Measurements from ENCODE around the gene DAG1.

The DAG1 gene

GRCh38 chr3:49460188-49460890, 9.7 kb upstream of the DAG1 start:
- DNase-seq (ENCODE audit: low read depth), result no peak
- H3K4me3 ChIP-seq (ENCODE audit: low read depth, low read length), result no peak overlapping the region
- no peak for TF ChIP-seq CTCF (IDR thresholded peaks at IDR 0.05; ENCODE audit: low read depth, low read length, missing control alignments)
- in situ Hi-C loops (cut with HindIII; ENCODE audit: low sequenced_read_pairs), result no loop called here

- no peak for TF ChIP-seq CTCF (IDR thresholded peaks at IDR 0.05; ENCODE audit: low read depth, low read length, missing control alignments)
- H3K4me3 ChIP-seq (ENCODE audit: low read depth, low read length), result no peak overlapping the region
- no peak for DNase-seq (ENCODE audit: low read depth)
- in situ Hi-C loops (cut with HindIII; ENCODE audit: low sequenced_read_pairs), result no loop called here
Observed at GRCh38 chr3:49460956-49461355, 9.1 kb upstream of the DAG1 start.

GRCh38 chr3:49461443-49462171, 8.5 kb upstream of the DAG1 start:
- in situ Hi-C loops (cut with HindIII; ENCODE audit: low sequenced_read_pairs), result no loop called here
- H3K4me3 ChIP-seq (ENCODE audit: low read depth, low read length), result no peak overlapping the region
- DNase-seq (ENCODE audit: low read depth), result no peak
- no peak for TF ChIP-seq CTCF (IDR thresholded peaks at IDR 0.05; ENCODE audit: low read depth, low read length, missing control alignments)

- H3K4me3 ChIP-seq (ENCODE audit: low read depth, low read length), result no peak overlapping the region
- no peak for TF ChIP-seq CTCF (IDR thresholded peaks at IDR 0.05; ENCODE audit: low read depth, low read length, missing control alignments)
- no peak for DNase-seq (ENCODE audit: low read depth)
- in situ Hi-C loops (cut with HindIII; ENCODE audit: low sequenced_read_pairs), result no loop called here
Observed at GRCh38 chr3:49462222-49462621, 7.8 kb upstream of the DAG1 start.

- no peak overlapping the region for H3K4me3 ChIP-seq (ENCODE audit: low read depth, low read length)
- TF ChIP-seq CTCF (IDR thresholded peaks at IDR 0.05; ENCODE audit: low read depth, low read length, missing control alignments), result no peak
- in situ Hi-C loops (cut with HindIII; ENCODE audit: low sequenced_read_pairs), result no loop called here
- no peak for DNase-seq (ENCODE audit: low read depth)
Observed at GRCh38 chr3:49465270-49466034, 4.6 kb upstream of the DAG1 start.

GRCh38 chr3:49466085-49466484, 4.0 kb upstream of the DAG1 start:
- H3K4me3 ChIP-seq (ENCODE audit: low read depth, low read length), result no peak overlapping the region
- no peak for DNase-seq (ENCODE audit: low read depth)
- no peak for TF ChIP-seq CTCF (IDR thresholded peaks at IDR 0.05; ENCODE audit: low read depth, low read length, missing control alignments)
- in situ Hi-C loops (cut with HindIII; ENCODE audit: low sequenced_read_pairs), result no loop called here
